Stimulated activated naive B cell treated with anti-CD40 and anti-IgM and Interleukin-4, amounts not matched to agents 10 μg/mL and 1 μg/mL and 100 μg/mL, for 72 hours (primary cell): ENCODE measurements around the gene TBC1D19.
A peak's percentile ranks its signal among the peaks of the same experiment; 100 is the strongest.

Source experiments
- ATAC-seq, 2 donors: fragments of 150-1000 bp; cut with Tn5 transposase; replicated peaks; 2 replicates each; pipeline ENCODE4 v1.10.0; 2021; ENCODE audit warnings: moderate library complexity in 1 of 2
- DNase-seq: peaks from one replicate; pipeline ENCODE4 v3.0.0; 2021
- H3K27ac Mint-ChIP-seq: one replicate; pipeline ENCODE4 v1.8.0; 2022; ENCODE audit warnings: mild to moderate bottlenecking, mixed read lengths
- H3K27me3 Mint-ChIP-seq, 2 donors: one replicate each; pipeline ENCODE4 v1.8.0; 2022; ENCODE audit warnings: mixed read lengths in 2 of 2
- H3K36me3 Mint-ChIP-seq, 2 donors: one replicate each; pipeline ENCODE4 v1.8.0; 2022; ENCODE audit warnings: mixed read lengths in 2 of 2, mild to moderate bottlenecking in 1 of 2
- H3K4me1 Mint-ChIP-seq, 2 donors: one replicate each; pipeline ENCODE4 v1.8.0; 2022; ENCODE audit warnings: mixed read lengths in 2 of 2, mild to moderate bottlenecking in 1 of 2
- H3K4me3 Mint-ChIP-seq, 2 donors: one replicate each; pipeline ENCODE4 v1.8.0; 2022; ENCODE audit warnings: mild to moderate bottlenecking in 2 of 2, mixed read lengths in 2 of 2, moderate library complexity in 1 of 2
- H3K9me3 Mint-ChIP-seq, 2 donors: one replicate each; pipeline ENCODE4 v1.8.0; 2022; ENCODE audit warnings: mixed read lengths in 2 of 2, mild to moderate bottlenecking in 1 of 2

The TBC1D19 gene

DNA sequence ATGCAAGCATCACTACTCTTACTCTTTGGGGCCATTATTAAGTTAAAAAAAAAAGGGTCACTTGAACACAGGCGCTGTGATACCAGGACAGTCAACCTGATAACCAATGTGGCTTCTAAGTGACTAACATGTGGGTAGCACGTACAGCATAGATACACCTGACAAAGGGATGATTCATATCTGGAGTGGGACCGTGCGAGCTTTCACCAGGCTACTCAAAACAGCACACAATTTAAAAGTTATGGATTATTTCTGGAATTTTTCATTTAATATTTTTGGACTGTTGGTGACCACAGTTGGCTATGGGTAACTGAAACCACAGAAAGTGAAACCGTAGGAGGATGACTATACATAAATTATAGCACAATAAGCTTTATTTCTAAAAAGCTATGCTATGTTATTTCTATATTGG lies 162.9 kb downstream of the TBC1D19 start:
- Mint-ChIP-seq H3K4me3 (peak overlapping the region in 1 of 2 donors; percentile 39), H3K9me3 (peaks cover 3 to 7% of the 10 kb centered on the region in 2 donors), H3K4me1 (peaks cover 13 to 34% of the 10 kb centered on the region in 2 donors), H3K27ac (no peak overlapping the region), H3K27me3 (no peaks in the 10 kb centered on the region), H3K36me3 (peaks cover 10 to 14% of the 10 kb centered on the region in 2 donors)
- ATAC-seq = peak; percentile 98 to 99
- DNase-seq = peak; percentile 51

- Mint-ChIP-seq H3K4me1 (peaks cover 15 to 34% of the 10 kb centered on the region in 2 donors), H3K36me3 (peaks cover 5 to 9% of the 10 kb centered on the region in 2 donors), H3K9me3 (peaks cover 3 to 4% of the 10 kb centered on the region in 2 donors), H3K27ac (no peak overlapping the region), H3K27me3 (no peaks in the 10 kb centered on the region), H3K4me3 (no peak overlapping the region)
- ATAC-seq = peak in 1 of 2 donors; percentile 38
- no peak for DNase-seq
These were observed 164.9 kb downstream of the TBC1D19 start for GRCh38 chr4:26748811-26749210.

DNA sequence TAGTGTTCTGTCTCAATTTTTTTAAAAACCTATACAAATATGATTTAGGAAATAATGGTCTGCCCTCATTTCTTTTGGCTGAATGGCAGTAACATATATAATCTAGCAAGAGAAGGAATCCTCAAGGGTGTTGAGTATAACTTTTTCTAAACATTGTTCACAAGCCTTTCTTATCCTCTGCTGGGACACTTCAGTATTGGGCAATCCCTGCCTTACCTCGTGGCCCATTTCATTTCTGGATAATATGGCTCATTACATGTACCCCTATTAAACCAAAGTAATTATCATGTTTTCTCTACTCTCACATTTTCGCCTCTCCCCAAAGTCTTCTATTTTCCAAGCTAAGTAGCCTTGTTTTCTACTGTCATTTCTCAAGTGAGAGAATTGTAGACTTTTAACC lies 166.0 kb downstream of the TBC1D19 start:
- H3K36me3 Mint-ChIP-seq = peaks cover 5 to 6% of the 10 kb centered on the region in 2 donors
- peaks cover 15 to 34% of the 10 kb centered on the region in 2 donors for H3K4me1 Mint-ChIP-seq
- H3K4me3 Mint-ChIP-seq = no peak overlapping the region
- H3K27me3 Mint-ChIP-seq = no peaks in the 10 kb centered on the region
- DNase-seq (no peak), ATAC-seq (no peak)
- peaks cover 3 to 4% of the 10 kb centered on the region in 2 donors for H3K9me3 Mint-ChIP-seq
- H3K27ac Mint-ChIP-seq = no peak overlapping the region

- Mint-ChIP-seq H3K9me3 (peaks cover 3 to 4% of the 10 kb centered on the region in 2 donors), H3K27me3 (no peaks in the 10 kb centered on the region), H3K27ac (no peak overlapping the region), H3K4me3 (no peak overlapping the region), H3K4me1 (peaks cover 15 to 34% of the 10 kb centered on the region in 2 donors), H3K36me3 (peaks cover 5 to 6% of the 10 kb centered on the region in 2 donors)
- ATAC-seq (no peak), DNase-seq (no peak)
These were observed 167.1 kb downstream of the TBC1D19 start for GRCh38 chr4:26751004-26751403.

- no peak overlapping the region for H3K27ac Mint-ChIP-seq
- no peaks in the 10 kb centered on the region for H3K27me3 Mint-ChIP-seq
- no peaks in the 10 kb centered on the region for H3K9me3 Mint-ChIP-seq
- peaks cover 12 to 26% of the 10 kb centered on the region in 2 donors for H3K4me1 Mint-ChIP-seq
- ATAC-seq = peak; percentile 68 to 91
- H3K36me3 Mint-ChIP-seq = peaks cover 0 to 2% of the 10 kb centered on the region in 2 donors
- no peak overlapping the region for H3K4me3 Mint-ChIP-seq
- DNase-seq = no peak
These were observed 168.0 kb downstream of the TBC1D19 start for GRCh38 chr4:26751838-26752237.

DNA sequence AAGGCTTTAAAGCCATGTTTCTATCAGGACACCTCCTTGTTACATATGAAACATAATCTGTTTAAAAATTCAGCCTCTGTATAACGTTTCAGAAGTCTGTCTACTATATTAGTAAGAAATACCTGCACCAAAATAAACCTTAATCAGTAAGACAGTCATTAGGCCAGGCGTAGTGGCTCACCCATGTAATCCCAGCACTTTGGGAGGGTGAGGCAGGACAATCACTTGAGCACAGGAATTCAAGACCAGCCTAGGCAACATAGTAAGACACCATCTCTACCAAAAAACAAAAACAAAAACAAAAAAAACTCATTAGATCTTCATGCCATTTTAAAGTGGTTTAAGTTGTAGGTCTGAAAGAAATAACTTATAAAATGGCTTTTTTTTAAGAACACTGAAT lies 169.3 kb downstream of the TBC1D19 start:
- H3K36me3 Mint-ChIP-seq = peaks cover 2 to 4% of the 10 kb centered on the region in 2 donors
- no peak overlapping the region for H3K27ac Mint-ChIP-seq
- no peak for ATAC-seq
- peaks cover 11 to 24% of the 10 kb centered on the region in 2 donors for H3K4me1 Mint-ChIP-seq
- H3K9me3 Mint-ChIP-seq = no peaks in the 10 kb centered on the region
- H3K27me3 Mint-ChIP-seq = no peaks in the 10 kb centered on the region
- no peak overlapping the region for H3K4me3 Mint-ChIP-seq
- no peak for DNase-seq

DNA sequence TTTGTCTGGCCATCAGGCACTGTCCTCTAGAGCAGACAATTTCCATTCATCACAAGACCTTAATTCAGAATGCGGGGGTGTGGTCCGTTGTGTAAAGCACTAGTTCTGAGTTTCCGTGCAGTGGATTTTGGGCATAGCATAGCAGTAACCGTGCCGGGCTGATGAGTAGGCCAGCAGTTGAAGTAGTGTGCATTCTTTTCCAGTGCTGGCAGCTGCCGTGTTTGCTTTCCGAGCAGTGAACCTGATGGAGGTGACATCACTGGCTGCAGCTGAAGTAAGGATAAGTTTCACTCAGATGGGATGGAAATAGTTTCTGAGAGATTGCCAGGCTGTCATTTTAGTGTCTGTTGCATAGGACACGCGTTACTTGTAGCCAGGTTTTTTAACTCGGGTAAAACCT lies 169.7 kb downstream of the TBC1D19 start:
- ATAC-seq = no peak
- DNase-seq = no peak
- Mint-ChIP-seq H3K4me1 (peaks cover 7 to 20% of the 10 kb centered on the region in 2 donors), H3K9me3 (no peaks in the 10 kb centered on the region), H3K27me3 (no peaks in the 10 kb centered on the region), H3K27ac (no peak overlapping the region), H3K36me3 (peaks cover 2 to 4% of the 10 kb centered on the region in 2 donors), H3K4me3 (no peak overlapping the region)

- H3K27me3 Mint-ChIP-seq = no peaks in the 10 kb centered on the region
- H3K36me3 Mint-ChIP-seq = peaks cover 2 to 8% of the 10 kb centered on the region in 2 donors
- no peak overlapping the region for H3K4me3 Mint-ChIP-seq
- no peak overlapping the region for H3K27ac Mint-ChIP-seq
- DNase-seq (no peak), ATAC-seq (no peak)
- H3K4me1 Mint-ChIP-seq = peaks cover 3 to 5% of the 10 kb centered on the region in 2 donors
- no peaks in the 10 kb centered on the region for H3K9me3 Mint-ChIP-seq
These were observed 173.9 kb downstream of the TBC1D19 start for GRCh38 chr4:26757751-26758150.

DNA sequence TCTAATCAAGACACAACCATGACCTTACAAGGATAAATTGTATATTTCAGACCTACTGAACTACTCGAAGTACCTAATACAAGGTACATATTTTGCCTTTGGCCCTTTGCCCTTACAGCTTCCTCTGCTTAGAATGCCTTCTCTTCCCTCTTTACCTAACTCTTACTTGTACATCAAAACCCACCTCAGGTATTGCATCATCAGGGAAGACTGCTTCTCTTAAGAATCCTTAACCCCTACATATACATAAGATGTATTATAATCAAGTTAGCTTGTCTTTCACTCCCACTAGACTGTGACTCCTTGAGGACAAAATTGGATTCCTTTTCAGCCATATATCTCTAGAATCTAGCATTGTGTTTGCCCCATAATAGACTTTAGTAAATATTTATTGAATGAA lies 175.0 kb downstream of the TBC1D19 start:
- ATAC-seq (no peak), DNase-seq (no peak)
- H3K4me1 Mint-ChIP-seq = peaks cover 6 to 14% of the 10 kb centered on the region in 2 donors
- H3K27me3 Mint-ChIP-seq = no peaks in the 10 kb centered on the region
- no peak overlapping the region for H3K27ac Mint-ChIP-seq
- peaks cover 2 to 8% of the 10 kb centered on the region in 2 donors for H3K36me3 Mint-ChIP-seq
- no peak overlapping the region for H3K4me3 Mint-ChIP-seq
- H3K9me3 Mint-ChIP-seq = no peaks in the 10 kb centered on the region

DNA sequence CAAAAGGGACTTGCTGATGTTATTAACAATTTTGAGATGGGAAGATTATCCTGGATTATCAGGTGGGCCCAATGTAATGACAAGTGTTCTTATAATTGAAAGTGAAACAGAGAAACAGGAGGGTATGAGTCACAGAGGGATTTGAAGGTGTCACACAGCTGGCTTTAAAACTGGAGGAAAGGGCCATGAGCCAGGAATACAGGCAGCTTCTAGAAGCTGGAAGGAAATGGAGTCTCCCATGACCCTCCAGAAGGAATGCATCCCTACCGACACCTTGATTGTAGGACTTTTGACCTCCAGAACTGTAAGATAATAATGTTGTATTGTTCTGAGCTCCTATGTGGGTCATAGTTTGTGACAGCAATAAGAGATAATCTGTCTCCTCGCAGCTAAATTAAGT lies 178.8 kb downstream of the TBC1D19 start:
- Mint-ChIP-seq H3K9me3 (no peaks in the 10 kb centered on the region), H3K27me3 (no peaks in the 10 kb centered on the region), H3K27ac (no peak overlapping the region), H3K4me1 (peaks cover 8 to 14% of the 10 kb centered on the region in 2 donors), H3K4me3 (no peak overlapping the region), H3K36me3 (peaks cover 5 to 12% of the 10 kb centered on the region in 2 donors)
- ATAC-seq (no peak), DNase-seq (no peak)

GRCh38 chr4:26763063-26763462 lies 179.2 kb downstream of the TBC1D19 start:
- no peaks in the 10 kb centered on the region for H3K9me3 Mint-ChIP-seq
- no peak overlapping the region for H3K4me3 Mint-ChIP-seq
- H3K27ac Mint-ChIP-seq = no peak overlapping the region
- DNase-seq (no peak), ATAC-seq (peak; percentile 39 to 45)
- peaks cover 8 to 14% of the 10 kb centered on the region in 2 donors for H3K4me1 Mint-ChIP-seq
- H3K36me3 Mint-ChIP-seq = peaks cover 5 to 12% of the 10 kb centered on the region in 2 donors
- no peaks in the 10 kb centered on the region for H3K27me3 Mint-ChIP-seq

DNA sequence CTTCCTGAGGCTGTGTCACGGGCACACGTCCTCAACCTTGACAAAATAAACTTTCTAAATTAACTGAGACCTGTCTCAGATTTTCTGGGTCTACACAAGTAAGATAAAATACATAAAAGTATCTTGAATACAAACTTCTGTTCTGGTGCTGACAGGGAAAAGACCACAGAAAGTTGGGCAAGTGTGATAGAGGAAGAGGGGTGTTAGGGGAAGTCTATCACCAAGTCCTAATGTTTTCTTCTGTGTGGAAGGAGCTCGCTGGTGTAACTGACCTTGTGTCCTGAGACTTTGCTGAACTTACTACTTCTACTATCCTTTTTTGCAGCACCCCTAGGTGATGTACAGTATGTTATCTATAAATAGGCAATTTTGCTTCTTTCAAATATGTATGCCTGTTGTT lies 179.8 kb downstream of the TBC1D19 start:
- Mint-ChIP-seq H3K9me3 (no peaks in the 10 kb centered on the region), H3K27ac (no peak overlapping the region), H3K27me3 (no peaks in the 10 kb centered on the region)

DNA sequence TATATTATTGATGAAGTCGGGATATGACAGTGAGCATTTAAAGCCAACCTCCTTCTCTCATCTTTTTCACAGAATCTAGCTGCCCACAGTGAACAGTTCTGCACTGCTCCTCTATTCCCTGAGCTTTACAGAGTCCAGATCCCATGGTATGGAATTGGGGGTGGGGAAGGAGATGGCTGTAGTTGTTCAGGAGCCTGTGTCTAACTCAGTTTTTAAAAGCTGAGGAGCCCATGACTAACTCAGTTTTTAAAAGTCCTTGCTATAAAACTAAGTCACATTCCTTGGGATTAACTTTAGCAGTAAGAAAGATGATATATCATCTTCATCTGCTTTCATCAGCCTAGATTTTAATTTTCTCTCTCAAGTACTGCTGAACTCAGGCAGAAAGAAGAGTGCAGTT lies 180.3 kb downstream of the TBC1D19 start:
- no peak overlapping the region for H3K4me3 Mint-ChIP-seq
- peaks cover 5 to 12% of the 10 kb centered on the region in 2 donors for H3K36me3 Mint-ChIP-seq
- no peaks in the 10 kb centered on the region for H3K27me3 Mint-ChIP-seq
- no peaks in the 10 kb centered on the region for H3K9me3 Mint-ChIP-seq
- H3K27ac Mint-ChIP-seq = no peak overlapping the region
- H3K4me1 Mint-ChIP-seq = peaks cover 8 to 14% of the 10 kb centered on the region in 2 donors
- no peak for ATAC-seq
- DNase-seq = no peak

More for the DNA sequence above, 179.8 kb downstream of the TBC1D19 start:
- no peak for ATAC-seq
- Mint-ChIP-seq H3K4me1 (peaks cover 8 to 14% of the 10 kb centered on the region in 2 donors), H3K36me3 (peaks cover 5 to 12% of the 10 kb centered on the region in 2 donors), H3K4me3 (no peak overlapping the region)
- DNase-seq = no peak

GRCh38 chr4:26765515-26765914 lies 181.6 kb downstream of the TBC1D19 start:
- Mint-ChIP-seq H3K27me3 (no peaks in the 10 kb centered on the region), H3K27ac (no peak overlapping the region), H3K4me3 (no peak overlapping the region), H3K36me3 (peaks cover 3 to 15% of the 10 kb centered on the region in 2 donors), H3K9me3 (no peaks in the 10 kb centered on the region), H3K4me1 (peaks cover 8 to 14% of the 10 kb centered on the region in 2 donors)
- no peak for ATAC-seq
- no peak for DNase-seq

GRCh38 chr4:26766141-26766540 lies 182.3 kb downstream of the TBC1D19 start:
- no peaks in the 10 kb centered on the region for H3K9me3 Mint-ChIP-seq
- H3K4me3 Mint-ChIP-seq = no peak overlapping the region
- ATAC-seq (peak in 1 of 2 donors; percentile 23), DNase-seq (no peak)
- no peaks in the 10 kb centered on the region for H3K27me3 Mint-ChIP-seq
- peaks cover 8 to 14% of the 10 kb centered on the region in 2 donors for H3K4me1 Mint-ChIP-seq
- no peak overlapping the region for H3K27ac Mint-ChIP-seq
- H3K36me3 Mint-ChIP-seq = peaks cover 4 to 19% of the 10 kb centered on the region in 2 donors
